ENCODE measurements around the gene TSEN15. TPM values are rescaled to one million over a fixed set of nuclear protein-coding genes. Genes with fewer than 3 reads are reported as not detected.

TSEN15 gene
- total and polyA plus RNA-seq, 2 of the 13 experiments (the other 11 are each of a cell fraction or from before 2014, with no cell fraction given): 25.6 to 35.8 TPM

- TF ChIP-seq HNF1A (IDR thresholded peaks at IDR 0.05; ENCODE audit: low read depth) (no peak), HNF1A (CRISPR knock-in tag; IDR thresholded peaks at IDR 0.05; ENCODE audit: borderline replicate concordance) (no peak), ZNF124 (CRISPR knock-in tag; IDR thresholded peaks at IDR 0.05) (no peak), AGO1 (IDR thresholded peaks at IDR 0.05; ENCODE audit: low read depth, low read length, poor library complexity, severe bottlenecking) (no peak), ZNF614 (CRISPR knock-in tag; IDR thresholded peaks at IDR 0.05; ENCODE audit: borderline replicate concordance) (0 out of 2 replicates have a peak, but pooled peaks have one; percentile 56), TBL1XR1 (IDR thresholded peaks at IDR 0.05; ENCODE audit: borderline replicate concordance, low read length, partially characterized antibody) (no peak), HNRNPUL1 (IDR thresholded peaks at IDR 0.05; ENCODE audit: low read depth, low read length) (no peak), ZGPAT (CRISPR knock-in tag; IDR thresholded peaks at IDR 0.05) (peak; percentile 59), MBNL3 (CRISPR knock-in tag; conservative IDR thresholded peaks at IDR 0.05) (no peak), HIVEP1 (CRISPR knock-in tag; IDR thresholded peaks at IDR 0.05) (no peak), ZFYVE20 (CRISPR knock-in tag; IDR thresholded peaks at IDR 0.05; ENCODE audit: borderline replicate concordance, low read depth) (no peak), ZNF235 (CRISPR knock-in tag; IDR thresholded peaks at IDR 0.05; ENCODE audit: borderline replicate concordance) (no peak), BCL3 (CRISPR knock-in tag; IDR thresholded peaks at IDR 0.05) (no peak), MXD1 (CRISPR knock-in tag; IDR thresholded peaks at IDR 0.05) (no peak), ZNF567 (CRISPR knock-in tag; IDR thresholded peaks at IDR 0.05; ENCODE audit: borderline replicate concordance) (no peak), IRF2 (CRISPR knock-in tag; IDR thresholded peaks at IDR 0.05) (0 out of 2 replicates have a peak, but pooled peaks have one; percentile 55), ZKSCAN1 (IDR thresholded peaks at IDR 0.05; ENCODE audit: low read length) (no peak), NR2F6 (IDR thresholded peaks at IDR 0.05) (no peak), NR2F6 (CRISPR knock-in tag; IDR thresholded peaks at IDR 0.05) (0 out of 2 replicates have a peak, but pooled peaks have one; percentile 28), CSRNP2 (CRISPR knock-in tag; conservative IDR thresholded peaks at IDR 0.05; ENCODE audit: low read depth) (no peak), KDM5A (IDR thresholded peaks at IDR 0.05; ENCODE audit: borderline replicate concordance, low read length) (no peak), ZNF792 (CRISPR knock-in tag; IDR thresholded peaks at IDR 0.05) (0 out of 2 replicates have a peak, but pooled peaks have one; percentile 22)
Measured at GRCh38 chr1:184002071-184002470, 49.5 kb upstream of the TSEN15 start (continued).

Measured in HepG2 (cell line).